ENCODE results near the gene UBE2O. TPM values are rescaled to one million over a fixed set of nuclear protein-coding genes. Genes with fewer than 3 reads are reported as not detected.

The UBE2O gene
- total RNA-seq, 6 experiments from 2014 or later: 24.3 to 26.0 (median 24.5) TPM

- Mint-ChIP-seq H3K4me1 (ENCODE audit: low read depth) (peaks cover 27% of the 10 kb centered on the region), H3K27ac (peak overlapping the region; percentile 89), H3K36me3 (ENCODE audit: low read depth) (peaks cover 18% of the 10 kb centered on the region), H3K27me3 (ENCODE audit: insufficient read depth) (peaks cover 8% of the 10 kb centered on the region), H3K9me3 (no peaks in the 10 kb centered on the region), H3K4me3 (peak overlapping the region; percentile 90)
- peak; percentile 56 for TF ChIP-seq CTCF (IDR thresholded peaks at IDR 0.05)
- DNase-seq: peak; percentile 41
Measured at GRCh38 chr17:76383546-76384221, 69.3 kb downstream of the UBE2O start.

GRCh38 chr17:76382803-76383545, 70.0 kb downstream of the UBE2O start:
- no peak for TF ChIP-seq CTCF (IDR thresholded peaks at IDR 0.05)
- Mint-ChIP-seq H3K27me3 (ENCODE audit: insufficient read depth) (peaks cover 6% of the 10 kb centered on the region), H3K9me3 (no peaks in the 10 kb centered on the region), H3K27ac (peak overlapping the region; percentile 89), H3K36me3 (ENCODE audit: low read depth) (peaks cover 17% of the 10 kb centered on the region), H3K4me3 (peak overlapping the region; percentile 90), H3K4me1 (ENCODE audit: low read depth) (peaks cover 27% of the 10 kb centered on the region)
- DNase-seq: peak; percentile 41

GRCh38 chr17:76382351-76382802, 70.6 kb downstream of the UBE2O start:
- peak overlapping the region; percentile 90 for H3K4me3 Mint-ChIP-seq
- H3K9me3 Mint-ChIP-seq: no peaks in the 10 kb centered on the region
- no peak for TF ChIP-seq CTCF (IDR thresholded peaks at IDR 0.05)
- no peak for DNase-seq
- H3K27me3 Mint-ChIP-seq (ENCODE audit: insufficient read depth): peaks cover 6% of the 10 kb centered on the region
- H3K27ac Mint-ChIP-seq: peak overlapping the region; percentile 85
- H3K36me3 Mint-ChIP-seq (ENCODE audit: low read depth): peaks cover 13% of the 10 kb centered on the region
- peaks cover 21% of the 10 kb centered on the region for H3K4me1 Mint-ChIP-seq (ENCODE audit: low read depth)

GRCh38 chr17:76381633-76382350, 71.2 kb downstream of the UBE2O start:
- Mint-ChIP-seq H3K27ac (no peak overlapping the region; the same call in 1 of the 2 replicates), H3K9me3 (no peaks in the 10 kb centered on the region), H3K4me1 (ENCODE audit: low read depth) (peaks cover 15% of the 10 kb centered on the region), H3K36me3 (ENCODE audit: low read depth) (peaks cover 8% of the 10 kb centered on the region), H3K4me3 (no peak overlapping the region), H3K27me3 (ENCODE audit: insufficient read depth) (peaks cover 6% of the 10 kb centered on the region)
- no peak for TF ChIP-seq CTCF (IDR thresholded peaks at IDR 0.05)
- DNase-seq: no peak

GRCh38 chr17:76379646-76380376, 73.1 kb downstream of the UBE2O start:
- H3K27me3 Mint-ChIP-seq (ENCODE audit: insufficient read depth): peaks cover 1% of the 10 kb centered on the region
- no peak for TF ChIP-seq CTCF (IDR thresholded peaks at IDR 0.05)
- DNase-seq: no peak
- no peaks in the 10 kb centered on the region; the same call in 1 of the 2 replicates for H3K36me3 Mint-ChIP-seq (ENCODE audit: low read depth)
- no peaks in the 10 kb centered on the region for H3K9me3 Mint-ChIP-seq
- H3K4me1 Mint-ChIP-seq (ENCODE audit: low read depth): 0 out of 2 replicates have a peak, but pooled peaks cover 7% of the 10 kb centered on the region
- H3K27ac Mint-ChIP-seq: no peak overlapping the region
- H3K4me3 Mint-ChIP-seq: no peak overlapping the region
